ENCODE data around the gene TRMO.

The TRMO gene

GRCh38 chr9:97868859-97869258 is 53.4 kb downstream of the TRMO start:
- Histone ChIP-seq H3K9me3 (ENCODE audit: insufficient read depth, low read length) (peaks cover 13% of the 10 kb centered on the region), H3K4me2 (ENCODE audit: low read length) (no peak overlapping the region), H3K27ac (ENCODE audit: low read length) (no peak overlapping the region), H3K9ac (ENCODE audit: low read length) (no peak overlapping the region), H3K4me3 (ENCODE audit: low read length) (no peak overlapping the region), H3K27me3 (ENCODE audit: low read depth, low read length) (peaks cover 8% of the 10 kb centered on the region; the same call in 1 of the 2 replicates), H4K20me1 (ENCODE audit: insufficient read depth, low read length) (no peaks in the 10 kb centered on the region), H2AFZ (ENCODE audit: low read depth, low read length) (no peak overlapping the region), H3K36me3 (replicated peaks; ENCODE audit: low read depth, low read length) (no peaks in the 10 kb centered on the region), H3K79me2 (ENCODE audit: low read length) (no peaks in the 10 kb centered on the region), H3K4me1 (ENCODE audit: low read length) (peaks cover 2% of the 10 kb centered on the region; the same call in 1 of the 2 replicates)
- no peak for TF ChIP-seq CTCF (IDR thresholded peaks at IDR 0.05; ENCODE audit: low read depth, low read length)
- no peak for TF ChIP-seq EZH2phosphoT487 (IDR thresholded peaks at IDR 0.05; ENCODE audit: low read depth)

GRCh38 chr9:97866848-97867247 is 55.5 kb downstream of the TRMO start:
- Histone ChIP-seq H4K20me1 (ENCODE audit: insufficient read depth, low read length) (no peaks in the 10 kb centered on the region), H3K27ac (ENCODE audit: low read length) (no peak overlapping the region), H3K9me3 (ENCODE audit: insufficient read depth, low read length) (peaks cover 13% of the 10 kb centered on the region), H3K4me3 (ENCODE audit: low read length) (no peak overlapping the region), H3K79me2 (ENCODE audit: low read length) (no peaks in the 10 kb centered on the region), H3K36me3 (replicated peaks; ENCODE audit: low read depth, low read length) (no peaks in the 10 kb centered on the region), H3K9ac (ENCODE audit: low read length) (no peak overlapping the region), H3K4me2 (ENCODE audit: low read length) (no peak overlapping the region), H3K4me1 (ENCODE audit: low read length) (peaks cover 2% of the 10 kb centered on the region; the same call in 1 of the 2 replicates), H2AFZ (ENCODE audit: low read depth, low read length) (no peak overlapping the region), H3K27me3 (ENCODE audit: low read depth, low read length) (peaks cover 8% of the 10 kb centered on the region; the same call in 1 of the 2 replicates)
- TF ChIP-seq EZH2phosphoT487 (IDR thresholded peaks at IDR 0.05; ENCODE audit: low read depth) (no peak), CTCF (IDR thresholded peaks at IDR 0.05; ENCODE audit: low read depth, low read length) (no peak)

GRCh38 chr9:97866300-97866699 is 56.0 kb downstream of the TRMO start:
- Histone ChIP-seq H3K4me3 (ENCODE audit: low read length) (no peak overlapping the region), H3K27me3 (ENCODE audit: low read depth, low read length) (peaks cover 4% of the 10 kb centered on the region; the same call in 1 of the 2 replicates), H3K79me2 (ENCODE audit: low read length) (no peaks in the 10 kb centered on the region), H3K9me3 (ENCODE audit: insufficient read depth, low read length) (peaks cover 13% of the 10 kb centered on the region), H3K27ac (ENCODE audit: low read length) (no peak overlapping the region), H4K20me1 (ENCODE audit: insufficient read depth, low read length) (no peaks in the 10 kb centered on the region), H3K36me3 (replicated peaks; ENCODE audit: low read depth, low read length) (no peaks in the 10 kb centered on the region), H3K9ac (ENCODE audit: low read length) (no peak overlapping the region), H3K4me1 (ENCODE audit: low read length) (peaks cover 2% of the 10 kb centered on the region; the same call in 1 of the 2 replicates), H2AFZ (ENCODE audit: low read depth, low read length) (no peak overlapping the region), H3K4me2 (ENCODE audit: low read length) (no peak overlapping the region)
- TF ChIP-seq EZH2phosphoT487 (IDR thresholded peaks at IDR 0.05; ENCODE audit: low read depth): no peak
- no peak for TF ChIP-seq CTCF (IDR thresholded peaks at IDR 0.05; ENCODE audit: low read depth, low read length)

GRCh38 chr9:97864396-97864795 is 57.9 kb downstream of the TRMO start:
- no peak overlapping the region for H2AFZ ChIP-seq (ENCODE audit: low read depth, low read length)
- H3K4me3 ChIP-seq (ENCODE audit: low read length): no peak overlapping the region
- H3K9me3 ChIP-seq (ENCODE audit: insufficient read depth, low read length): peaks cover 13% of the 10 kb centered on the region
- no peak overlapping the region for H3K9ac ChIP-seq (ENCODE audit: low read length)
- peaks cover 2% of the 10 kb centered on the region; the same call in 1 of the 2 replicates for H3K4me1 ChIP-seq (ENCODE audit: low read length)
- H3K36me3 ChIP-seq (replicated peaks; ENCODE audit: low read depth, low read length): no peaks in the 10 kb centered on the region
- H3K79me2 ChIP-seq (ENCODE audit: low read length): no peaks in the 10 kb centered on the region
- no peaks in the 10 kb centered on the region; the same call in 1 of the 2 replicates for H3K27me3 ChIP-seq (ENCODE audit: low read depth, low read length)
- no peak overlapping the region for H3K4me2 ChIP-seq (ENCODE audit: low read length)
- TF ChIP-seq CTCF (IDR thresholded peaks at IDR 0.05; ENCODE audit: low read depth, low read length): no peak
- no peaks in the 10 kb centered on the region for H4K20me1 ChIP-seq (ENCODE audit: insufficient read depth, low read length)
- no peak overlapping the region for H3K27ac ChIP-seq (ENCODE audit: low read length)

Data from OCI-LY3 (cell line).